ENCODE measurements around the gene PIGO.

Gene PIGO

DNA sequence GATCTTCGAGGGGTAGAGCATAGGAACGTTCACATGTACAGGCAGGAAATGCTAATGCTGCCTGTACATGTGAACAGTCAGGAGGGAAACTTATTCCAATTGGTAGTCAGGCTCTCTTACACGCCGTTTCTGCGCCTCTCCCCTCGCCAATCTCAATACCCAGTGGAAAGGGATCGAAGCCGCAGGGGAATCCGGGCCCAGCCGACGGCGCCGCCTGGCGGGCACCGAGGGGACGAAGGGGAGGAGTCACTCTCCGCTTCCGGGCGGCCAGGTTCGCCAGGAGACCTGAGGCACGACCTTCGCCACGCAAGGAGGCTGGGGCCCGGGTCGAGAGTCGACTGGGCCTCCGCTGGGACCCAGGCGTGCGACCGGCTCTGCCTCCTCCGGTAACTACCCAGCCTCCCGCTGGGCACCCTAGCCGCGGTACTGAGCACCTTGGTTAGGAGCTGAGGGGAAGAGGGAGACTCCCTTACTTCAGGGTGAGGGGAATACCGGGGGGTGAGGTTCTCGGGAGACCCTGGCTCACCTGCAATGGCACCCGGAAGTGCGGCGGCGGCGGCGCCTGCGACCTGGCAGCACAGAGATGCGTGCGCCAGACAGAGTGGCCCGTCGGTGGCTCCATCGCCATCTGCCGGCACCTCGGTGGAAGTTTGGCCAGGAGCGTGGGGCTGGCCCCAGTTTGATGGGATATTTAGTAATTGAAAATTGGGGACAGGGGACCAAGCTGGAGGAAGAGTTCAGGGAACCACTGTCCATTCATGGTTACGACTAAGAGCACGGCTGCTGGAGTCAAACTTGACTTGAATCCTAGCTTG lies at the start of gene PIGO:
PIGO (minus strand) TSS at position 557 of the 815 bp plus-strand sequence. CDS start 1,026 bp downstream, outside the sequence.
- peak; percentile 91 for DNase-seq (ENCODE audit: low spot score)

DNA sequence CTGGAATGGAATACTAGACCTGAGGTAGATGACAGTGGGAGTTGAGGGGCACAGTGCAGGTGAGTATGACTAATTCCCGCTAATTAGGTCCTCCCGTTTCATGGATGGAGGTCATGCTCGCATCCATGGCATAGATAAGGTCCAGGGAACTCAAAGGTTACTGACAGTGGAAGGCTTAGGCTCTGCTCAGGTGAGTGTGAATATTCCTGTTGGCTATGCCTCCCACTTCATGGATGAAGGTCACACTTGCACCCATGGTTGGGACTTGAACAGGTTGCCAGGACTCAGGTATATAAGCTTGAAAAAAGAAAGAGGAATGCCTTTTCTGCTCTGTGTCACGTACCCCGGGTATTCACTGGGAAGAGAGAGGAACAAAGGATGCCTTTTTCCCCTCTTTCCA lies 45.6 kb upstream of the PIGO start:
- DNase-seq (ENCODE audit: low spot score) = no peak

DNA sequence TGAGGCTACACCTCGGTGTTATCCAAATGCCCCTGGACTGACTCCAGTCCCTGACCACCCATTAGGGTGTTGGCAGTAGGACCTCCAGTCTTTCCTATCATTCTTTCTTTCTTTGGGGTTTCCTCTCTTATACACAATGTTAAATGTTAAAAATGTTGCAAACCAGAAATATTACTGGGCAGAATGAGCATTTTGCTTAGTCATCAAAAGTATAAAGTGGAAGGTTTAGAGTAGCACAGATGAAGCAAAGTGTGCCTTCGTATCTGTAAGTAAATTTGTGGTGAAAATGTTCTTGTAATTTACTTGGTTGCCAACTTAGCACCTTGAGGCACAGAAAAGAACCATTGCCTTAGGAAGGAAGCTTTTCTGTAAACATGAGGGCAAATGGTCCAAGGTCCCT lies 43.7 kb upstream of the PIGO start:
- DNase-seq (ENCODE audit: low spot score) = no peak

DNA sequence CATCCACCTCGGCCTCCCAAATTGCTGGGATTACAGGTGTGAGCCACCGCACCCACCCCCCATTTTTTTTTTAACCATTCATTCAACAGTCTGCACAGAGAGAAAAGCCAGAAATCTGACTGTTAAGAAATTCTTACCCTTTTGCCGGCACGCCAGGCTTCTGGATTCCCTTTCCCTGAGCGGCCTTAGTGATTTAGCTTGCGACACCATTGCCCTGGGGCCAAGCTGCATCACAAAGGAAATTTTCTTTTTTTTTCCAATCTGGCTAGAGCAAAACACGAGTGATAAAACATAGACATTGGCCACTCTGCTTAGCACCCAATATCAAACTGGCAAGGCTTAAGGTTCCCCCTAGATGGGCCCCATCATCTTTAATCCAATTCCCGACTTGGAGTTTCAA lies 40.5 kb upstream of the PIGO start:
- DNase-seq (ENCODE audit: low spot score) = no peak

DNA sequence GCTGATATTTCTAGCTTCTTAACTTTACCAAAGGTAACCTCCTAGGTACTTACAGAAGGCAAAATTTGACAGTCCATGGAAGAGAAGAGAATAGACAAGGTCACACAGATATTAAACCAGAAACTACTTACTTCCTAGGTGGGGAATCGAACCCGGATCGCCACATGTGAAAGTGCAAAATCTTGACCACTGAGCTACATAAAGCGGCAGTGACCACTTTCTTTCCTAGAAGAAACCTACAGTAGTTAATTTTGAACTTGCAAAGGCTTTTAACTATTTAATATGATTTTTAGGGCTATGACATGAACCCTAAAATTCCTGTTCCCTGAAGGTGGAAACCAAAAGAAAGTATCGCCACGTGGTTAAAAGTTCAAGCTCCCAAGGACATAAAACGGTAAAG lies 39.6 kb upstream of the PIGO start:
- DNase-seq (ENCODE audit: low spot score) = no peak

DNA sequence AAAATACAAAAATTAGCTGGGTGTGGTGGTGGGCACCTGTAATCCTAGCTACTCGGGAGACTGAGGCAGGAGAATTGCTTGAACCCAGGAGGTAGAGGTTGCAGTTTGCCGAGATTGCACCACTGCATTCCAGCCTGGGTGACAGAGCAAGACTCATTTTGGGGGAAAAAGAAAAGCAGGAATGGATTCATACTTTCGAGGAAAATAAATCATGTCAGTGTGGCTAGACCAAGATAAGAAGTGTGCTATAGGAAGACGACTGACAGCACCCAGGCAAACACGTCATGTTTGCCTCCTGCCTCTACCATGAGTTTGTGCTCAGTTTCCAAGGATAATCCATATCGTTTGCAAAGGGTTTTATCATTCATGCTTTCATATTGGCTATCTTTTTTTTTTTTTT lies 38.5 kb upstream of the PIGO start:
- no peak for DNase-seq (ENCODE audit: low spot score)

DNA sequence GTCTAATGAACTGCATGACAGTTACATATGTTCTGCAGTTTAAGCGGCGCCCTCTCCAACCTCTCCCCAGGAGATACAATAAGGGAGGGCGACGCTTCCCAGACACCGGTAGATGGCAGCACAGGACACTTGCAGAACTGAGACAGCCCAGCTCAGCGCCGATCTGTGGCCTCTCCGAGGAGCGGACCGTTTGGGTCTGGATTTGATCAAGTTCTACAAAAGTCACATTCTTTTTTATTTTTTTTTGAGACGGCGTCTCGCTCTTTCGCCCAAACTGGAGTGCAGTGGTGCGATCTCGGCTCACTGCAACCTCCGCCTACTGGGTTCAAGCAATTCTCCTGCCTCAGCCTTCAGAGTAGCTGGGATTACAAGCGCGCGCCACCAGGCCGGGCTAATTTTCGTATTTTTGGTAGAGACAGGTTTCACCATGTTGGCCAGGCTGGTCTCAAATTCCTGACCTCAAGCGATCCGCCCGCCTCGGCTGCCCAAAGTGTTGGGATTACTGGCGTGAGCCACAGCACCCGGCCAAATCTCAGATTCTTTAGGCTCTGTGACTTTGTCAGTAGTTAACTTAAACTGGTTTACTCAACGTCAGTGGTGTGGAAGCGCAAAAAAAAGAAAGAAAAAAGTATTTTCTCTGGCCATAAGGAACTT lies 20.6 kb upstream of the PIGO start:
- peak; percentile 98 for DNase-seq (ENCODE audit: low spot score)

DNA sequence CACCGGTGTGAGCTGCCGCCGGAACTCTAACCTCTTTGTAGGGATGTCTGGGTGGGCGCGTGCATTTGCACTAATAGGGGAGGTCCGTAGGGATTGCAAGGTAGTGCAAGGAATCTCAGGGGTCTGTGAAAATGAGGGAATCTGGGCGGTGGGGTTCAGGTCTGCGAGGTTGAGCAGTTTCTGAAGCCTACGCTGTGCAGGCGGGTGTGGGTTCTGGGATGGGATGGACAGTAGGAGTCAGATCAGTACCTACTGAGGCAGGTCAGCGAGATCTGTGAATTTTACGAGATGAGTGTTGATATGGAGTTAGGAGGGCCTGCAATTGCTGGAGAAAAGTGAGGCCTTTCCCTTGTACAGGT lies 20.1 kb upstream of the PIGO start:
- DNase-seq (ENCODE audit: low spot score) = no peak

DNA sequence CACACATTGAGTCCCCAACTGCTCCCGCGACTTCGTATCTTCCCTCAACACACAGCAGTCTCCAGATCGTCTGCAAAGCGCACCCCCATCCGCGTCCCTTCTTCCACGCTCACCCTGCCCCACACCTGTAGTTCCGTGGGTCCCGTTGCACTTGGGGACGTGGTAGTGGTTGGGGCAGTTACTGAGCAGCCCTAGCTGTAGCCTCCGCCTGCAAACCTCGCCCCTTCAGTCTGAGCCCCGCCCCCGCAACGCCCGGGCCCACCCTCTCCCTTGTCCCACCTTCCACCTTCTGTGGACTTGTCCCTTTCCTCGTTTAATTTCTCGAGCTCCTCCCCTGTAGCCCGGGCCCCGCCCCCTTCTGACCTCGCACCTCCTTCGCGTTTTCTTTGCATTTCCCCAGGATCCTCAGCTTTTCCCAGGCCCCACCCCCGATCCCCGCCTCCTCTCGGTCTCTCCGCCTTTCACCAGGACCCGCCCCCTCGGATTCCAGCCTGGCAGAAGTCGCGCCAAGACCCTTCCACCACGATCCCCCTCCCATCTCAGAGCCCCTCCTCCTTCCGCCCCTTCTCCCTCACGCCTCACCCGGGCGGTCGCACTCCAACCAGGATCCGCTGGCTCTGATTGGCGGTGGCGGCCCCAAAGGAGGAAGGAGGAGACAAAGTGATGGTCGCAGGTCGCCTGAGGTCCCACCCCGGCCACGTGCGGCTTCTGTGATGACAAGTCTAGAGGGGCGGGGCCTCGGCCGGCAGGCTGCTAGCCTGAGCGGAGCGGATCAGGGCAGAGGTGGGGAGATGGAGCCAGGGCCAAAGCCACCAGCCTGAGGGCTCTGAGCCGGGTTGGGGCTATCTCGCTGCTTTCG lies 19.5 kb upstream of the PIGO start, which contains the start of gene ATOSB:
ATOSB (minus strand) TSS at position 183 of the 859 bp plus-strand sequence. CDS start 7,588 bp downstream, outside the sequence.
- DNase-seq (ENCODE audit: low spot score) = peak; percentile 91

DNA sequence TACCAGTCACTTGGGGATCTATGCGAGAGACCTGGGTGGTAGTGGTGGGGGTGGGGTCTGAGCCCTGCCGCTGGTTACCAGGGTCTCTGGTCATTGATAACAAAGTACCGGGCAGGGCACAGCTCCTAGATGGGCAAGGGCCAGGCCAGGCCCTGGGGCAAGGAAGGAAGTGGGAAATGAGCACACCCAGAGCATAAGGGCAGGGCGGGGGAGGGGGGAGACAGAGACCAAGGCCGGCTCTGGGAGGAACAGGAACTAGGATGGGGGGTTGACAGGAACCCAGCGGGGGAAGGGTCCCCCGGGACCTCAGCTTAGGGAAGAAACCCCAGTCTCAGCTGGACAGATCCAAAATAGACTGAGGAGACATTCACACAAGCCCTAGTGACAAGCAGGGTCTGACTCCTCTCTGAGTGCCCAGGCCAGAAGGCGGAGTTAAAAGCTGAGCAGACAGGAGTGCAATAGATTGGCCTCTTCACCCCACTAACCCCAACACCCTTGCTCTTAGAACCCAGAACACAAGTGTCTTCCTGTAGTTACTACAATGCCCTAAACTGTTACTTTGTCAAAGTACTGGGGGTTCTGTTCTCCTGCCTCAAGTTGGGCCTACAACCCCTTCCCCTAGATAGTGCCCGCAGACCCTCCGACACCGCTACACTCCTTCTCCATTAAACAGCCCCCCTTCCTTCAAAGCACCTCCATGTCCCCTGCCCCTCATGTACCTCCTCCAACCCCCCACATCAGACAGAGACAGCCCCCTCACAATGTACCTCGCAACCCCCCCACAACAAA lies 18.6 kb upstream of the PIGO start:
- peak; percentile 67 for DNase-seq (ENCODE audit: low spot score)

DNA sequence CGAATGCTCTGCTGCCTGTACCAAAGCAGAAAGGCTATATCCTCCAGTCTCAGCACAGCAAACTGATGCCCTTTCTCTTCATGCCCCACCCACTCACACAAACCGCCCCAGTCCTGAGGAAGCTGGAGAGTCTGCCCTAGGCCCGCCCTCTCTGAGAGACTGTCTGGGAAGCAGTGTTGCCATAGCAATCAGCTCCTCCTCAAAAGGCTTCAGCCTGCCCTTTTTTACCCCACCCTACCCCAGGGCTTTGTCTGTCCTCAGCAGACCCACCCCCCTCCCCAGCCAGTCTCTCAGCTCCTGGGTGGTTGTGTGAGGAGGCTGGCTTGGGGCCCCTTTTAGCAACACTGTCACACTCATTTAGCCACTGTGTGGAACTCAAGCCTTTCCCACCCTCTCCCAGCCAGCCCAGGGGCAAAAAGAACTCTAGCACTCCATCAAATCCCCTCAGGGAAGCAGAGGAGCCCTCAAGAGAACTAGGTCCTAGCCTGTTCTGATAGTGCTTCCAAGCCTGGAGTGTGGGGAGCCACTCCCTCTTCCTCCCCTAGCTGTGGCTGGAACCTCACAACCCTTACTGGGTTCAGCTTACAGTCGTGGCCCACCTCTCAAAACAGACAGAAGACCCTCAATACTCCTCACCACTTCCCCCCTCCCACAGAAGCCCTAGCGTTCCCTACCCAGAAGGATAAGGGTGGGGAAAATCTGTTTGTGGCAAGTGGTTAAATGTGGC lies 17.9 kb upstream of the PIGO start:
- DNase-seq (ENCODE audit: low spot score) = peak; percentile 88

DNA sequence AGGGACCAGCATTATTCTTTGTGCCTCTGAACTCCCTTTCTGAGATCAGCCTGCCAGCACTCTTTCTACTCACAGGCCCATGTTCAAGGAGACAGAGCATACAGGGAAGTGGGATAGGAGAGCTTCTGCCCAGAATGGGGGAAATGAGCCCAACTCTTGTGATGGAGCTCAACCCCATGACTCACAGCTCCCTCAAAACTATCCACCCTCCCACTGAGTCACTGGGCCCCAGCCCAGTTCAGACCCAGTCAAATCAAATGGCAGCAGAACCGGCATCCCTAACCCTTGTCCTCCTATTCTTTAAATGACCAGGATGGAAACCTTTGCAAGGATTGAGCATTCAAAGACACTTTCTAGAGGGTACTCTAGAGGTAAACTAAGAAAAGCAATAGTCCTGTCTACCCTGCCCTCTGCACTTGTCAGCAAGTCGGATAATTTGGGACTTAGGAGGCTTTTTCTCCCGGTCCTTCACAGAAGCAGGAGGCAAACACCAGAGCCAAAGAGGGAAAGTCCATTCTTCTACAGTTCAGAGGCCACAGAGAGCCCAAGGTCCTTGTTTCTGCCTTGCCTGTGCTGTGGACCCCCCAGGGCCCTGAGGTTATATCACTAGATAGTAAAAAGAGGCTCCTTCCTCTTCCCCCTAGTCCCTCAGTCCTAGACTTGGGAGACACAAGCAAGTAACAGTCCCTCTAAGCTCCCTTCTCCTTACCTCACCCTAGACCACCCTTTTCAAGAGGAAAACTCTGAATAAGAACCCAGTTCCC lies 16.0 kb upstream of the PIGO start:
- DNase-seq (ENCODE audit: low spot score) = no peak

DNA sequence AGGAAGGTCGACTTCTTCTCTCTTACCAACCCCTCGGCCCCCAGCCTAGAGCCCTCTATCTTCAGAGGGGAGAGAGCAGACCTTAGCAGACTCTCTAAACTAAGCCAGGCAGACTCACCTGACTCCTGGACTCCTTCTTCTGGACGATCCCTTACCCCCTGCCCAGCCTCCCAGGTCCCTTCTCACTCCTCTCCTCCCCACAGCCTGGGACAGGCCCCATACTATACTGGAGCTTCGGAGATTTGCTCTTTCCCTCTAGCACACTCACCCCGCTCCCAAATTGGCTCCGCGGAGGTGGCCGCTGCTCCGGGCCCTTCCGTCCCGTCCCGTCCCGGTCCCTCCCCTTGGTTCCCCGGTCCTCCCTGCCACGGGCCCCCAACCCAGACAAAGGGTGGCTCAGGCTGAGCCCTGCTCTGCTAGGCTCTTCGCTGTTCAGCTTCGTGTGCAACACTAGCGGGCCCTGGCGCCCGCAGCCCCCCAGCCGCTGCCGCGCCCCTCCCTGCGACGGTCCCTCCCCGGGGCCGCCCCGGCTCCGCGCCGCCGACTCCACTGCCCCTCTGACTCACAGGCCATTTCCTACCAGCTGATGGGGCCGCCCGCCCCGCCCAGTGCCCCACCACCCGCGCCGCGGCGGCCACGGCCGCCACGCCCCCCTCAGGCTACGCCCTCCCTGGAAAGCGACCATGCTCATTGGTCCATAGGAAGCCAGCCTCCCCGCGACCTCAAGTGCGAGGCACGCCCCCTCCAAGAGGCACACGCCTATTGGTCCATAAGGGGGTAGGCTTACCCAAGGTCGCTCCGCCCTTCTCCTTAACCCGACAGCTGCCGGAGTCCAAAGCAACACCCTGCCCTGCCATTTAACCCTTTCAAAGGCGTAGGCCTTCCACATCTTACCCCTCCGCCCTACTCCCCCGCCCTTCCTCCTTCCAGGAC lies 14.9 kb upstream of the PIGO start:
- DNase-seq (ENCODE audit: low spot score) = peak; percentile 100

DNA sequence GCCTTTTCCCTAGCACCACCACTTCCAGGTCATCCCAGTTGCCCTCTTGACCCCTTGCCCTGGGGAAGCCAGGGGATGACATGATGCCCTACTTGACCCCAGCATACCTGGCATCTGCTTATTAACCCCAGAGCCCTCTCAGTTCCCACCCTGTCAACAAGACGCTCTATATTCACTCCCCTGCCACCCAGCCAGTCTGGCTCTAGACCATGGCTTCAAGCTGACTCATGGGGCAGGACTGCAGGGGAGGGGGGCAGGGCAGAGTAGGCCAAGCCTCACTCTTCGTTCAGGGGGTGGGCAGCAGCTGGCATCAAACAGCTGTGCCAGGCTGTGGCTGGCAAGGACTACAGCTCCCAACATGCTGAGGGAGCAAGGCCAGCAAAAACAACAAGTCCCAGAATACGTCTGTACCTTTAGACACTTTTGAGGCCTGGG lies 14.0 kb upstream of the PIGO start:
- DNase-seq (ENCODE audit: low spot score) = peak; percentile 81

DNA sequence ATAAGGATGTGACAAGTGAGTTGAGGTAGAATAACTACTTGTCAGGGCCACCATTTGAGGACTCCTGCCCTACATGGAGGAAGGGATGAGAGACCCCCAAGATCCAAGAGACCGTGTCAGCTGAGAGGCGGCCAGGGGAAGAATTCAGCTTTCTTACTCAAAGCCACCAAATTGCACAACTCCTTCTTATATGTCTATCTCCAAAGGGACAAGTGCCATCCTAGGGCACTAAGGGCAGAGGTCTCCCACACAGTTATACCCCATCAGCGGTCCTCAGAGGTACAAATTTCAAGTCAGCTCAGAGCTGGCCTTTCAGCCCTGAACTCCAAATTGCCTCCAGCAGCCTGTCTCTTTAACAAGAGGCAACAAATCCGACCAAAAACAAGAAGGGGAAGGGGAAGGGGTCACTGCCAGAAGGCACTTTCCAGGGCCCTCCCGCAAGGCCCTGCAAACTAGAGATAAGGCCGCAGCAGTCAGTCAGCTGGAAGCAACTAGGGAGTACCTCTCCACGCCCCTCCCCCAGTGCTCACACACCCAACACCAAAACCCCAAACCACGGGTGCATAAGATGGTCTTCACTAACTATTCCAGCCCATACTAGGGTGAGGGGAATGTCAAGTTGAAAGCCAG lies 12.7 kb upstream of the PIGO start:
- DNase-seq (ENCODE audit: low spot score) = no peak

DNA sequence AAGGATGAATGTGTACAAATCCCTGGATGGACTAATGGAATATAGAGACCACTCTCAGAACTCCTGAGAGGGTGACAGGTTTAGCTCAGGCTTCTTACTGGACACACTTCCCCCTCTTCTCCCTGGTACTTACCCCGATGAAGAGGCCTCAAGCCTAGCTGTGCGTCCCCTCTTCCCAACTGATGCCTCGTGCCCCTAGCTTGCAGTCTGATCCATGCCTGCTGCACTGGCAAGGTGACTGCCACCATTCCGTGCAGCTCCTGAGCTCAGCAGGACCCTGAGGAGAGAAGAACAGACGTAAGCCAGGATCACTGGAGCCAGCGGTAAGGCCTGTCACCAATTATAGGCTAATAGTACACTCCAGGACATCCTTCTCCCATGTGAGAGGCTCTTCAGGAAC lies 12.1 kb upstream of the PIGO start:
- no peak for DNase-seq (ENCODE audit: low spot score)

DNA sequence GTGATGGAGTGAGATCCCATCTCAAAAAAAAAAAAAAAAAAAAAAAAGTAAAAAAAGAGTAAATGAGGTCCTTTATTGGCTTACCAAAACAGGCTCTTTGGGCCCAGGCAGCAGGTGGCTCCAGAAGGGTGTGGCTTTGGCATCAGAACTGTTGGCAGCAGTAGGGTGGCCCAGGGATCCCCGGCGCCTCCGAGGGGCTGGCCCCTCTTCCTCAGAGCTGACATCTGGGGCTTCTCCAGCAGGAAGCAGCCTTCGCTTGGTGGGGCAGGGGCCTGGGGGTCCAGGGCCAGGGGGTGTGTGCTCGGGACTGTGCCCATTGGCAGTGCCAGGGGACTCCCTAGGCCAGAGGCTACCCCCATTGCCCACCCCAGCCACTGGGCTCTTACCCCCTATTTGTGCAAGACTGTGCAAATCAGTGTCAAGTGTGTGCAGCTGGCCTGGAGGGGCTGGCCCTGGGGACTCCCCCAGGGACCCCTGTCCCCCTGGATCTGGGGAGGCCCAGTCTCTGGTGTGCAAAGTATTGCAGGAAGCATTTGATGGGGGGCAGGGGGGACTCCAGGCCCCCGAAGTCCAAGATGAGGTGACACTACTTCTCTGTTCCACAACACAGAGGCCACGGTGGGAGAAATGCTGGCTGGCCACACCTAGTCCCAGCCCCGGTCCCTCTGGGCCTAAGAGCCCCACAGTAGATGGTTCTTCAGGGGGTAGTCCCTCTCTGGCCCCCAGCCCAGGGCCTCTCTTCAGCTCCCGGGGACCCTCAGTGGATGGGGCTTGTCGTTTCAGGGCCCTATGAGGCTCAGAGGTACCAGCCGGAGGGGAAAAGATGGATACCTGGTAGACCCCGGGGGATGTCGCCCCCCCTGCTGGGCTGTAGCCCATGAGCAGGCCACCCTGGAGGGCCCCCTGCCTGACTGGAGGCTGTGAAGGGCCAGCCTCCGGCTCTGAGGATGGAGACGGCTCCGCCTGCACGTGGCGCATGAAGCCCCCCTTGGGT lies 11.2 kb upstream of the PIGO start:
- DNase-seq (ENCODE audit: low spot score) = no peak
